HG03175 (cell line): ENCODE data around the gene PRKAR1A.
"Not testable (repeated sequence)": the region's sequence is repeated elsewhere in the genome, so short reads cannot be mapped to it uniquely, and the experiment has no call there.

Experiments
- ATAC-seq: cut with Tn5 transposase; IDR thresholded peaks from one replicate; pipeline ENCODE4 v1.9.1; 2021; ENCODE audit warnings: mild to moderate bottlenecking, moderate library complexity; ENCODE audit not compliant: unreplicated experiment

Gene PRKAR1A

GRCh38 chr17:68509141-68510057, 2.8 kb upstream of the PRKAR1A start:
- ATAC-seq: no peak

DNA sequence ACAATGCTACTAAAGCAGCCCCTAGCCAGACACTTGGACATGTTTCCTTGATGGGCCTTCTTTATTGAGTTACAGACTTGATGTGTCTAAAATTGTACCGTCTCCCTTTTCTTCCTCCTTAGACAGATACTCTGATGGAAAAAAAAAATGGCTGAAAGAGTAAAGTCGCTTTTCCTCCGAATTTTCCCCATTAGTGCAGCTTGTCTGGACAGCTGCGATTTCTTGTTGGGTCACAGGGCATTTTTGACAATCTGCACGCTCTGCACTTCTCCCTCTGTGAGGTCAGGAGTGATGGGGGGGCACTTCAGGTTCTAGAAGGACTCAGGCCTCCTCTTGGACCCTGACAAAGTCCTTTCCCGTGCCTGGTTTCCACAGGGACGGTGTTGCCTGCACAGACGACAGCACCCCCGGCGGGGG, 968 bp upstream of the PRKAR1A start:
- no peak for ATAC-seq

GRCh38 chr17:68511671-68512246, 471 bp upstream of the PRKAR1A start:
- peak; percentile 32 for ATAC-seq

- ATAC-seq: no peak
These were observed 787 bp downstream of the PRKAR1A start for GRCh38 chr17:68512960-68513474.

GRCh38 chr17:68513932-68514331, 1.7 kb downstream of the PRKAR1A start:
- no peak for ATAC-seq

DNA sequence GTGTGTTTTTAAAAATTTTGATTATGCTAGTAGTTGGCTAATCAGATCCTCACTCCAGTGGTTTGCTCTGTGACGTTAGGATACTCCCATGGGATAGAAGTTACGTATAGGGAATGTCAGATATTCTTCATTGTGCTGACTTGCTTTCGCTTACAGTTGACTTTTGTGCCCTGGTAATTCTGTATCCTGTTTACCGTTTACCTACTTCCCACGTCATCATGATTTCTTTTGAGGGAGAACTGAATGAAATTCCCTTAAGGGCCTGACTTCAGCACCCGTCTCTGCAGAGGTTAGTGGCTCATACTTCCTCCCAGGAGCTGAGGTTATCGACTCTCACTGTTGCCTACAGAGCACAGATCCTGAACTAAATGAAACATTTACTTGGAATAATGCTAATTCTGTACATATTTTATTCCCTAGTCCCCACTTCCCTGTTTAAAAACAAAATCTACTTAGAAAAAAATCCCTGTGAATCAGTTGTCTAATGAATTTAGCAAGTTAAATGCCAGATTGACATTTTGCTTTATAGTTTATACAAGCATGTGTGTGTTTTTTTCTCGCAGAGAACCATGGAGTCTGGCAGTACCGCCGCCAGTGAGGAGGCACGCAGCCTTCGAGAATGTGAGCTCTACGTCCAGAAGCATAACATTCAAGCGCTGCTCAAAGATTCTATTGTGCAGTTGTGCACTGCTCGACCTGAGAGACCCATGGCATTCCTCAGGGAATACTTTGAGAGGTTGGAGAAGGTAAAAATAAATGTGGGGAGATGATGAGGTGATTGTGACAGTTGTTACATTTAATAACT, 2.8 kb downstream of the PRKAR1A start:
- ATAC-seq: no peak

GRCh38 chr17:68516732-68517131, 4.5 kb downstream of the PRKAR1A start:
- ATAC-seq: no peak

GRCh38 chr17:68517605-68518004, 5.4 kb downstream of the PRKAR1A start:
- ATAC-seq: not testable (repeated sequence)

- ATAC-seq: no peak
These were observed 6.0 kb downstream of the PRKAR1A start for GRCh38 chr17:68518063-68518815.

- ATAC-seq: not testable (repeated sequence)
These were observed 6.8 kb downstream of the PRKAR1A start for GRCh38 chr17:68519051-68519450.

- ATAC-seq: no peak
These were observed 7.7 kb downstream of the PRKAR1A start for GRCh38 chr17:68519911-68520310.

DNA sequence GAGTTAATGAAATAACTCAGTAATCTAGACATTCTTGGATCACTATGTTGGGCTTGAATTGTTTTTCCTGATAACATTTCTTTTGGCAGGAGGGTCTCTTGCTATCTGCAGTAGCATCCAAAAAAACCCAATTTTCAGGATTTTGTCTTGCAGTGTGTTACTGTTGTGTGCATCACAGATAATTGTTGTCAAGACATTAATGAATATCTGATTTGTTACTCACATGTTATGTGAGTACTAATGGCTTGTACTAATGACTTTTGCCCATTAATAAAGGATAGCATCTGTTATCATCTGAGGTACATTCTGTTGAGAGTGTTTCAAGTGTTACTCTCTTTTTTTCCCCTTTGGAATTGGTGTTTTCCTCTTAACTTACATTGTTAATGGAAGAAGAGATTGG, 10.0 kb downstream of the PRKAR1A start:
- ATAC-seq: no peak

DNA sequence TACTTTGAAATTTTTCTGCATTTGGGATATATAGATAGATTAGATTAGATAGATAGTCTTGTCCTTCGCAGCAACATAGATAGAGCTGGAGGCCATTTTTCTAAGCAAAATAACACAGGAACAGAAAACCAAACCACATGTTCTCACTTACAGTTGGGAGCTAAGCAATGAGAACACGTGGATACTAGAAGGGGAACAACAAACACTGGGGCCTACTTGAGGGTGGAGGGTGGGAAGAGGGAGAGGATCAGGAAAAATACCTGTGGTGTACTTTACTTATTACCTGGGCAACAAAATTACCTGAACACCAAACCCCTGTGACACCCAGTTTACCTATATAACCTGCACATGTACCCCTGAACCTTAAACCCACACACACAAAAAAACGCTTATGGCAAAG, 14.3 kb downstream of the PRKAR1A start:
- no peak for ATAC-seq

- ATAC-seq: no peak
These were observed 15.1 kb downstream of the PRKAR1A start for GRCh38 chr17:68527314-68527713.

DNA sequence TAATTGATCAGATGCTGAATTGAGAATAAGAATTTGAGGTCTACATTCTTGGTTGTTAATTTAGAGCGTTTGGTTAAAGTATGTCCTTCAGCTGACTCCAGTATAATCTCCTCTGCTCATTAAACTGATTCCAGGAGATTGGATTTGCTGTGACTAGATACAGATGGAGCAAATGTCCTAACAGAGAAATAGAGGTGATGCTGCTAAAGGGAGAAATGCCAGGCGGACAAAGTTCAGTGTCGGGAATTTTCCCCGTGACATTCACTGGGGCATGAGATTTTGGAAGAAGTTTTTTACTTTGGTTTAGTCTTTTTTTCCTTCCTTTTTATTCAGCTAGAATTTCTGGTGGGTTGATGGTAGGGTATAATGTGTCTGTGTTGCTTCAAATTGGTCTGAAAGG, 19.0 kb downstream of the PRKAR1A start:
- no peak for ATAC-seq

DNA sequence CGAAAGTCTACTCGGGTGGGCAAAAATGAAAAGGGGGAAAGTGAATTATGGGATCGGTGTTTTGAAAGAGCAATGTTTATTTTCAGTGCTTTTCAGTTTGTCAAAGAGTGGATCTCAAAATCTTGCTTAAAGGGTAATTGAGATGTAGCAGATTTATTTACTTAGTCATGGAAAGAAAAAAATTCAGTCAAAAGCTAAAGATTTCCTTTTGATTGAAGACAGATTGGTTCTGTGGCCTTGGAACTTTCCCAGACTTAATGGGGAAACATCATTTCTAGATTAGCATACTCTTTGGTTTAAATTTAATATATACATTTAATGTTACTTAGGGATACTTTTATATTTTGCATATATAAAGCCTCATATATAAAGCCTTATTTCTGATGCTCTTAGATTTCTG, 20.6 kb downstream of the PRKAR1A start:
- no peak for ATAC-seq

DNA sequence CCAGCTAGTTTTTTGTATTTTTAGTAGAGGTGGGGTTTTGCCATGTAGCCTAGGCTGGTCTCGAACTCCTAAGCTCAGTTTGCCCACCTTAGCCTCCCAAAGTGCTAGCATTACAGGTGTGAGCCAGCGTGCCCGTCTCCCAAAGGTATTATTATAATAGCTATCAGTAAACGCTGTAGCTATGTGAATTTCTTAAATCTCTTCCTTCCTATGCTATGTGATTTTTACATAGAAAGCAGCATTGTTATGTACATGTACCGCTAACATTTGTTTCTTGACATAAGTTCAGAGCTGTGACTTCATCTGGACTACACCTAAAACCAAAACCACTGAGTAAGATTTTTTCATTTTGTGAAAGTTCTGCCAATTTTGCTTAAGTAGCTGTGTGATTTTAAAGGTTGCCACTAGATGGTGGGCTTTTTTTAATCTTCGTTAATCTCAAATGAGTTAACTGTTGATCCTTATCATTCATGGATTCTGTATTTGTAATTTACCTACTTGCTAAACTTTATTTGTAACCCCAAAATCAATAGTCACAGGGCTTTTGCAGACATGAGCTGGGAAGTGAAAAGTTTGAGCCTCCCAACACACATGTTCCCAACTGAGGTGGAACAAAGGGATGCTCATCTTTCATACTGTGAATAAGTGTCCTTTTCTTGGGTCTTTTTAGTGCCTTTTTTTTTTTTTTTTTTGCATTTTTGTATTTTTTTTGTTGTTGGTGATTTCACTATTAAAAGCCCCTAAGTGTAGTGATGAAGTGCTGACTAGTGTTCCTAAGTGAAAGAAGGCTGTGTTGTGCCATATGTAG, 21.9 kb downstream of the PRKAR1A start:
- no peak for ATAC-seq

DNA sequence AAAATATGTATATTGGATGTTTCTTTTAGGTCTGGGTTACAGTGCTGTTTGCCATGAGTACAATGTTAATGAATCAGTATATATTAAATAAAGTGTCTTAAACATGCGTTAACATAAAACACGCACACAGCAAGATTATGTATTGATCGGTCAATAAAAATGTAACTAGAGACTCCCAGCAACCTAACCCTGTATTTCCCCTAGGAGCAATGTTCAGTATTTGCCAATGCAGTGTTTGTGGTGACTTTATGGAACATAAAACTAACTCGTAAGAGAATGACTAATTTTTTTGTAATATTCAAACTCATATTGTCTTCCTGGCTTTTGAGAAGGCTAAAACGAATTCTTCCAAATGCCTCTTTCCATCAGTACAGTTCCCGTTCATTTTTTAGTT, 22.5 kb downstream of the PRKAR1A start:
- no peak for ATAC-seq

DNA sequence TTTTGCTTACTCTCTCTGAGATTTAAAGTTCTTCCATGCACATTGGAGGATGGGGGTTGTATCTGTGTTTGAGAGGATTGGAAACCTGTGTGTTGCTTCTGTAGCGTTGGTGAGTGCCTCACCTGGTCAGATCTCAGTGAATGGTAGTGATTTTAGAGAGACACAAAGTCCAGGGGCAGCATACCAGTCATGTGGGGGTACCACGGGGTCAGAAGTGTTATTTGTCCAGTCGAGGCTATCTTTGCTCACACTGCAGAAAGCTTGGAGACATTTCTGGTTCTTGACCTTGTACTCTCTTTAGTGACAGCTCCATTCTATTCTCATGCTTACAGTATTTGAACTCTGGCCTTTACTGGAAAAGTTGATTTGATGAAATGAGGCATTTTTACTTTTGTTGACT, 23.7 kb downstream of the PRKAR1A start:
- no peak for ATAC-seq
